Camera-type eye (tissue), 1 donor: ENCODE measurements around the gene TCF19. TPM values are rescaled to one million over a fixed set of nuclear protein-coding genes. Genes with fewer than 3 reads are reported as not detected.

ENCODE experiments used
- total RNA-seq: library from RNA; depleted of rRNA; stranded (reverse); fragments of >200 nt; gene quantifications from one replicate; pipeline ENCODE4 v1.2.3, GENCODE V29; 2014

The TCF19 gene
- 10.0 TPM for total RNA-seq

DNA sequence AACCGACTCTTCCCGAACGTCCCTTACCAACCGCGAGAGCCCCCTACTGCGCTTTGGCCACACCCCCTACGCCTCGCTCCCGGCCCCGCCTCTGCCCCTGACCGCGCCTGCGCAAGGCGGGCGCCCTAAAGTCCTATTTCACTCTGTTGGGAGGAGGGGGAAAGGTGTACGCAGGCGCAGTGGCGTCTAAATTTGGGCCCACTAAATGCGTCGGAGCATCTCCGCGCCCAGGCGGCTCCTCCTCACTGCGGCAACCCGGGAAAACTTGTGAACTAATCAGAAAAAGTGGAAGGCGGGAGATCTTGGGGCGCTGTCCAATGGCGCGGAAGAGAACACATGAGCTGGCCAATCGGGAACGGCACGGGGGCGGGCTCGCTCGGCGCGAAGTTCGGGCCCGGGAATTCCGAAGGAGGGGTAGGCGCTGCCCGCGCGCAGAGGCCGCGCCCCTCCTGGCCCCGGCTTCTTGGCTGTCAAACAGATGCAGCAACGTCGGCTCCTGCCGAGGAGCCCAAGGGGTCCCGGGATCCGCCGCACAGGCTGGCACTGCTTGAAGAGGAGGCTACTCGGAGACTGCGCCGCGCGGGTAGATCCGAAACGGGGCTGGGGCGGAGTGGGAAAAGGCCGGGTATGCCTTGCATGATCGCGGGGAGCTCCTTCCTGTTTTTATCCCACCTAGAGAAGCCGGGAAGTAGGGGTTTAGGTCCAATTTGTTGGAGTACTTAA lies at the start of gene TCF19:
Gene TCF19, plus strand, starts transcription at position 450 of the 723 bp plus-strand sequence. CDS start 881 bp downstream, outside the sequence.

GRCh38 chr6:31112478-31112877 lies 45.9 kb upstream of the TCF19 start, which contains the start of gene C6orf15:
Gene C6orf15 (minus strand): TSS chr6:31112575. CDS start chr6:31112555, 20 bp downstream.

DNA sequence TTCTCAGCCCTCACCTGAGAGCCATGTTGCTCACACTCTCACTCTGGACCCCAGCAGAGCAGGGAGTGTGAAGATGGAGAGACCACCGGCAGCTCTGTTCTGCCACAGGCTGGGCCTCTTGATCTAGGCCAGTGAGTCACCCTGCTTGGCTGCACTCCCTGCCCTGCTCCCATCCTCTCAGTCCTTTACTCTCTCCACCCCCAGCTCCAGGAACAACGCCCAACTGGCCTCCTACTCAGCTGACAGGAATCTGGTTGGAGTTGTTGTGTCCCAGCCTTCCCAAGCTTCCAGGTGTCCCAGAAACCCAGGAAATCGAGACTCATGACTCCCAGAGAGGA lies 43.9 kb upstream of the TCF19 start, which contains the start of gene PSORS1C1:
Gene PSORS1C1, plus strand, starts transcription at position 260 of the 338 bp plus-strand sequence. CDS start 14,833 bp downstream, outside the sequence.

DNA sequence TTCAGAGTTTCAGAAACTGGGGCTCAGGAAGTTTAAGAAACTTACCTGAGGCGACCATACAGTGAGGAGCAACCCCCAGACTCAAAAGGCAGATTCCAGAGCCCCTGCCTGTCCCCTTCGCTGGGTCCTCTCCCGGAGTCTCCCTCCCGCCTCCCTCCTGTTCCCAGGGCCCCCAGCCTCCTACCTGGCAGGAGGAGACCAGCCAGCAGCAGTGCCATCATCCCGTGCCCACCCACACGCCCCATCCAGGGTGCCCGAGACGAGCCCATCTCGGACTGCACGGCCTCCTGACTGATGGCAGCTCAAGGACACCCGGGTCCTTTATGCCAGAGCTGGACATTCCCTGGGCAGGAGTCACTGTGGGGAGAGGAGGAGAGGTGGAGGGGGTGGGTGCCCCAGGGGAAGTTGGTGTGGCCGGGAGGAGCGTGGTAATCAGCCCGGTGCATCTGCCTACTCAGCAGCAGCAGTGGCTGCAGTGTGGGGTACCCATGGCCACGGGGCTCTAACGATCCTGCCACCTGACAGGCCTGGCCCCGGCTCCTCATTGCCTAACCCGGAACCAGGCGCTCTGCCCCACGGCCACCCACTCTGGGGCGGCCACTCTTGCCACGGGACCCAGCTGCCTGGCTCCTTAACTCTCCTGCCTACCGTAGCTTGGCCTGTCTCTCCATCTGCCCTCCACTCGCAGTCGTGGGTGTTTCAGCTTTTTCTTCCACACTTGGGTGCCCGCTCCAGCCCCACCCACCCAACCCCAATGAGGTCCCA lies 38.1 kb upstream of the TCF19 start, which contains the start of gene CDSN:
Gene CDSN, minus strand, starts transcription at position 296 of the 765 bp plus-strand sequence. Its CDS starts 27 bp downstream, at position 269.

DNA sequence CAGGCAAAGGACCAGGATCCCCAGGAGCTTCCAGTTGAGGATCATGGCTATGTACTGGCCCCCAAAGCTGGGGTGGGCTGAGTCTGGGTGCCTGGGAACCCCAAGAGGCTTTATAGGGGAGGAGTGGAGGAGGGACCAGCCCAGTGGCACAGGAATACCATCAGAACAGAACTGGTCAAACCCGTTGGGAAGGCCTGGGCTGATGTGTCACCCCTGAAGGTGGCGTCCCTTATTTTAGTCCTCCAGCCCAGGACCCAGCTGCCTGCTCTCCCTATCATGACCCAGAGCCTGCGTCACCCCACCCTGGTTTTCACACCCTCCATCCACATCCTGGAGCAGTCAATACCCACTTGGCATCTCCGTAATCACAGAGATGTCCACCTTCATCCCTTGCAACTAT lies 19.4 kb upstream of the TCF19 start, which contains the start of gene PSORS1C2:
Gene PSORS1C2, minus strand, starts transcription at position 85 of the 400 bp plus-strand sequence. Its CDS starts 40 bp downstream, at position 45.

DNA sequence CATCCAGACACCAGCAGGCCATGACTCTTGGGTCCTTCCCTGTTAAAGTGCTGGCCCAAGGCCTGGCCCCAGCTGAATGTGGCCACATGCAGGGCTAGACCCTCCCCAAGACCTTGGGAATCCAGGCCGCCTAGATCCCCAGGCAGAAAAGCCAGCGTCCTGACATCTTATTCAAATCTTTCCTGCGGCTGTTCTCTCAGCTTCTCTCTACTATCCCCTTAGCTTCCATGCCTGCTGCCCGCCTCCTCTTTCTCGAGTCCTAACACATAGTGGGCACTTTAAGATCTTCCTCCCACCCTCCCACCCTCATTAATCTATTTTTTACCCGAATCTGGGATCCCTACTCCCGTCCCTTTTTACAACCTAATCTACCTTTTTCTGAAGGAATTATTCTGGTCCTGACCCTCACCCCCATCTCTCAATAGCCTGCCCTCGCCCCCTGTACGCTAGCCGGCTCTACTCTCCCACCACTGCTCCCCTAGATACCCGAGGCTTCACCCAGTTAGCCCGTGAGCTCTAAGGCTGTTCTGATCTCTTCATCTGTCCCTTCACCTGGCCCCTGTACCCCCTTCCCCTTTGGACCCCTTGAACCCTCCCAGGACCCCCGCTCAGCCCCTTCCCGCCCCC lies 763 bp upstream of the TCF19 start, which contains the start of gene CCHCR1:
Gene CCHCR1, minus strand, starts transcription at position 290 of the 627 bp plus-strand sequence. Its CDS starts 202 bp downstream, at position 88.

DNA sequence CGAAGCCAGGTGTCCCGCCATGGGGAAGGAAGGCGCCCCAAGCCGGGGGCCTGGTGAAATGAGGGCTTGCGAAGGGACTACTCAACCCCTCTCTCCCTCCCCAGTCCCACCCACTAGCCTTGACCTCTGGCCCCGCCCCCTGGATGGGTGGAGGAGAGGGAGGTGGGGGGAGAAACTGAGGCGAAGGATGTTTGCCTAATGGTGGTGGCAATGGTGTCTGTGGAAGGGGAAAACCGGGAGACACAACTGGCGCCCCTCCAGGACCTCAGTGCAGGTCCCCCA lies 12.2 kb downstream of the TCF19 start, which contains the start of gene POU5F1:
Gene POU5F1, minus strand, starts transcription at position 83 of the 282 bp plus-strand sequence. Its CDS starts 62 bp downstream, at position 21.

Other genes with a start within 250 kb of the TCF19 start
- 30.6 TPM for gene VARS2, start 244.4 kb upstream of the TCF19 start, total RNA-seq
- gene SFTA2, start 226.4 kb upstream of the TCF19 start, total RNA-seq, result not detected
- gene MUCL3, start 217.6 kb upstream of the TCF19 start, total RNA-seq, result not detected
- gene MUC21, start 174.9 kb upstream of the TCF19 start, total RNA-seq, result 0.11 TPM
- gene MUC22, start 148.1 kb upstream of the TCF19 start, total RNA-seq, result 0.11 TPM
- gene C6orf15, start 46.0 kb upstream of the TCF19 start, total RNA-seq, result not detected
- 0.22 TPM for gene PSORS1C1, start 43.8 kb upstream of the TCF19 start, total RNA-seq
- not detected for gene CDSN, start 38.1 kb upstream of the TCF19 start, total RNA-seq
- gene PSORS1C2, start 19.5 kb upstream of the TCF19 start, total RNA-seq, result not detected
- gene CCHCR1, start 787 bp upstream of the TCF19 start, total RNA-seq, result 15.3 TPM
- gene POU5F1, start 12.1 kb downstream of the TCF19 start, total RNA-seq, result not detected
- gene HLA-C, start 113.5 kb downstream of the TCF19 start, total RNA-seq, result 23.3 TPM
- gene HLA-B, start 198.6 kb downstream of the TCF19 start, total RNA-seq, result 169 TPM
- gene MICA, start 245.0 kb downstream of the TCF19 start, total RNA-seq, result 9.9 TPM